Stimulated activated CD4-positive, alpha-beta T cell treated with anti-CD3 and anti-CD28 coated beads, Interleukin-1b, Interleukin-23, amount 100 ng/mL, for 48 hours (primary cell): Measurements from ENCODE around the gene RYR3.
"Not testable (repeated sequence)": the region's sequence is repeated elsewhere in the genome, so short reads cannot be mapped to it uniquely, and the experiment has no call there.

ENCODE experiments used
- DNase-seq: peaks from one replicate; pipeline ENCODE4 v3.0.0-alpha.2; 2020

Gene RYR3

DNA sequence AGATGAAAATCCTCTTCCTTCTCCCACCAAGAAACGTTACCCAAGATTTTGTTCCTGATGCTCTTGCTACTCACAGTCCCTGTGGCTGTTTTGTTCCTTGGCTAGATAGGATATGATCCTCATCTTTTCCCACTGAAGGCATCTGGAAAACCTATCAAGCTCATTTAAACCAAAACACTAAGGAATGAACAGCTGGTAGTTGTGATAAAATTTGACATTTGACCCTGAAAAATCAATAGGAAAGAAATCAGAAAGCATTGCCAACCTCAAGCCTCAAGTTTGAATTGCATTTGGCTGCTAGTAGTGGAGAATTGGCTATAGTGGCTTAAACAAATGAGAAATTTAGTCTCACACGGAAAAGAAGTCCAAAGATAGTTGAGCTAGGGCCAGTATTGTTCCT is 486.9 kb downstream of the RYR3 start:
- no peak for DNase-seq

DNA sequence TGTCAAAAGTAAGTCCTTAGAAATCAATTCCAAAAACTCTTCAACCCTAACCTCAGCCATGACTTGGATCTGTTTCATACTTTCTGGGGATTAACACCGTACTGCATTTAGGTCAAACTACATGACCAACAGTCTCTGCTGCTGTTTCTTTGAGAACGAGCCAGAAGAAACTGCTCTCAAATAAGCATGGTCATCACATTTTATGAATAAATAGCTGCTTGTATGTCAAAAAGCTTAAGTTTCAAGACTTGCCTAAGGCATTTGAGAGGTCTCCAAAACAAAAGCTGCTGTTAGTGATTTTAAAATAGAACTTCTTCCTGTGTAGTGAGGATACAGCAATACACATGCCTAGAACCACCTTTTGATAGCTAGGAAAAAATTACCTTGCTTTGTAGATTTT is 491.2 kb downstream of the RYR3 start:
- no peak for DNase-seq

DNA sequence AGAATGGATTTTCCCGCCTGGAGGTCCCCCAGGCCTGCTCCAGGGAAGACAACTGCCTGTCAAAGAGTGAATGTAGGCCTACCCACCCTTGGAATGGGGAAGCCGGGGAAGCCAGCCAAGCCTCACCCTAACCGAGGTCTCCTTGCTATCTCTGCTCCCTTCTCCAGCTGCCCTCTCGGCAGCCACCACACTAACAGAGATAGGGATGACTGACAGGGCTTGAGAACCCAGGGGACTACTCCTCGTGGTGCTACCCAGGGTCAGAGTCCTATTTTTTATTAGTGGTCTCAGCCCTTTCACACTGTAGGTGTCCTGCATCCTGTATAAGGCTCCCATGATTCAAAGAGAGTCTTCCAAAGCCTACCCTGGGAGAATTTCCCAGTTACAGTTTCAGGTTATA is 496.9 kb downstream of the RYR3 start:
- DNase-seq = no peak

DNA sequence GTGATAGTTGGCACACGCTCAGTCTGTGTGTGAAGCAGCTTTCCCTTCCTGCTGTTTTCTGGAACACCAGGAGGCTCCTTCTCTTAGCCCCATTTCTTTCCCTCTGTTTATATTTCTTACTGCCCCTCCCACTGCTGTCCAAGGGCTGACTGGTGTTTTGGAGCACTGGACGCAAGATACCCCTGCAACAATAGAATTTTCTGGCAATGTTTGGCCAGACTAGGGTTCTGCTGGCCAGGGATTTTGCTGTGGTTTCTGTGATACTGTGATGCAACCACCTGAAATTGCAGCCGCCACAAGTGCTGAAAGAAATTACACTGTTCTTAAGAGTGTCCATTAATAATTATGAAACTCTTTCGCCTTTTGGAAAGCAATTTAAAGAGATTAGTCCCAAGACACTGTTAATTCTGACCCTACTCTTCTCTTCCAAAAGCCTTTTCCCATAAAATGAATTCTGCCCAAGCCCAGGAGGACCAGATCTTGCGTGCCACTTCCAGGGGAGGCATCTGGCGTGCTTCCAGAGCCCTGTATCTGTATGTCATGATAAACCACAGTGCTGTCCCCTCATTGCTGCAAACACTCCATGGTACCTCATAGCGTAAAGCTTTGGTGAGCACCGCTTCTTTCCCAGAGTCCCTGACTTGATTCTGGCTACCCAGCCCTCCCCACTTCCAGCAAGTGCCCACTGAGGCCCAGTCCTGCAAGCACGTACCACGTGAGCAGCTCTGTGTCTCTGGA is 498.1 kb downstream of the RYR3 start:
- no peak for DNase-seq

DNA sequence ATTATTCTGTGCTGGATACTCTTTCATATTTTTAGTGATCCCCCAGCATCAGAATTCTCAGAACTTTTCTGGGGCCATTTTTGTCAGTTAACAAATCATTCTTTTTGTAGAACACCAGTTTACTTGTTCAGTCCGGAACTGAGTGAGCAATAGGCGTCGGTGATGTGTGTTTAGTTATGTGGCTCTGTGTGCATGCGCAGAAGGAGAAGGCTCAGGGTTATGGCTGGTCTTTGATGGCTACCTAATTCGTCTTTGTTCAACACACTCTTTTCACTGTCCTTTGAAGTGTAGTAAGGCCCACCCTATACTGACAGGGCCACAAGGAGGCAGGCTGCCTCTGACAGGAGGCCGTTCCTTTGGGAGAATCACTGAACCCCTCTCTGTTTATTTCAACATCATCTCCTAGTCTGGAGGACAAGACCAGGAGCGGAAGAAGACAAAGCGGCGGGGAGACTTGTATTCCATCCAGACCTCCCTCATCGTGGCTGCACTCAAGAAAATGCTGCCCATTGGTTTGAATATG is 499.4 kb downstream of the RYR3 start:
- DNase-seq = no peak

DNA sequence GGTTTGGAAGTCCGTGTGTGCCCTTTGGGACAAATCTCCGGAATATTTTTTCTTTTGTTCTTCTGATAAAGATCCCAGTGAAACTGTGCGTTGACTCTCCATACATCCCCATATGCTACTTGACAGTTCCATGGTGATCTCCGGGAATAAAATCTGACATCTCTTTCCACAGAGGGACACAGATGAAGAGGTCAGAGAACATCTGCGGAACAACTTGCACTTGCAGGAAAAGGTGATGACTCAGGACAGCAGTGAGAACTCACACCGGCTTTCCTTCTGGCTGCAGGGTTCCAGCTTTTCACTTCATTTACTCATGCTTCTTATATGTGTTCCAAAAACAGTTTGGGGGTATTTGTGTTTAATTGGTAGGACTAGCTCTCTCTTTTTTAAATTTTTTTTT is 500.0 kb downstream of the RYR3 start:
- no peak for DNase-seq

DNA sequence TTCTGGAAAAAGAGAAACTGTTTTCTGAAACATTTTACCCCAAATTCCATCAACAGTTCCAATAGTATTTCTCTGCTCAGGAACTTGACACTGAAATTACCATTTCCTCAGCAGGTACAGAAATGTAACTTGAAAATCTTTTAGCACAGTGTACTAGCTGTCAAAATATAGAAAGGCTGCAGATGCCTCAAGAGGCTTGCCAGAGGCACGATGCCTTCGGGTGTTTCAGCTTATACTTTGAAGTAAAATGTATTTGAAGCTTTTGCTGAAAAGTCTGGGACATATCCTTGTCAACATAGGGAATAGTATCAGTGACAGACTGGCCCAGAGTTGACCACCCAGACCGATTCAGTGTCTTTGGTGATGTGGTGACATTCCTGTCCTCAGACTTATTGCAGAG is 503.1 kb downstream of the RYR3 start:
- DNase-seq = no peak

DNA sequence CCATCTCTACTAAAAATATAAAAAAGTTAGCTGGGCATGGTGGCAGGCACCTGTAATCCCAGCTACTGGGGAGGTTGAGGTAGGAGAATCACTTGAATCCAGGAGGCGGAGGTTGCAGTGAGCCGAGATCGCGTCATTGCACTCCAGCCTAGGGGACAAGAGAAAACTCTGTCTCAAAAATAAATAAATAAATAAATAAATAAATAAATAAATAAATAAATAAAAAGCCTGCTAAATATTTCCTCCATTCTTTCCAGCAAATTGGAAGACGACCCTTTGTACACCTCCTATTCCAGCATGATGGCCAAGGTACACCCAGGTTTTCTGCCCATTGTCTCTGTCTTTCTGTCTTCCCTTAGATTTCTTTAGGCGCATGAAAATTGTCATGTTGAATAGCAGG is 508.7 kb downstream of the RYR3 start:
- DNase-seq = not testable (repeated sequence)

DNA sequence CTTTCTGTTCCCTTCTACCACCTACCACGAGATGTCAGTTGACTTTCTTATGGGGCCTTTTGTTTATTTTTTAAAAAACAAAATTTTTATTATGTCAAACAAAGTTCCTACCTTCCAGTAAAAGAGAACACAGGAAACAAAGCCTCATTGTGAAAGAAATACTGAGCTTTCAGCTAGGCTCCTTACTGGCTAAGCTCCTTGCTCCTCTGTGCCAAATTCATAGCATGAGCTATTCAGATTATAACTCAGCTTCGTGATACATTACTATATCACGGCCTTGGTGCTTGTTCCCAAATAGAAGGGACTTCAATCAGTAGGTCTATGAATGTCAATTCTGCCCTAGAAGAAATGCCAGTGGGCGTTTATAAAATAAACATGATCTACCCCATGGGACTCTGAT is 511.7 kb downstream of the RYR3 start:
- DNase-seq = no peak

DNA sequence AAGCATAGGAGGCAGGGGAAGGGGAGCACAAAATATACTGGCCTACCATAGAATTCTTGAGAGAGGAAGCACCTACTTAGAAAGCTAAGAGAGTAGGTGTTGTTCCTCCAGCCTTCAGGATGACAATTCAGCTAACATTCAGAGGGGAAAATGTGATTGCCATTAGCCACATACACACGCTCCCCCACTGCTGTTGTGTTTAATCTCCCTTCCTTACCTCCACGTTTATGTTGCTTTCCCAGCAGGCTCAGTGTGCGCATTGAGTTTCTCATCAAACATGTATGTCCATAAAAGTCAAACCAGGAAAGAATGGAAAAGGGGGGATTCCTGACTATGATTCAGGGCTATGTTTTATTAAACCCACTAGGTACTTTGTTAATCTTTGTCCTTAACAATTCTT is 512.4 kb downstream of the RYR3 start:
- DNase-seq = no peak

DNA sequence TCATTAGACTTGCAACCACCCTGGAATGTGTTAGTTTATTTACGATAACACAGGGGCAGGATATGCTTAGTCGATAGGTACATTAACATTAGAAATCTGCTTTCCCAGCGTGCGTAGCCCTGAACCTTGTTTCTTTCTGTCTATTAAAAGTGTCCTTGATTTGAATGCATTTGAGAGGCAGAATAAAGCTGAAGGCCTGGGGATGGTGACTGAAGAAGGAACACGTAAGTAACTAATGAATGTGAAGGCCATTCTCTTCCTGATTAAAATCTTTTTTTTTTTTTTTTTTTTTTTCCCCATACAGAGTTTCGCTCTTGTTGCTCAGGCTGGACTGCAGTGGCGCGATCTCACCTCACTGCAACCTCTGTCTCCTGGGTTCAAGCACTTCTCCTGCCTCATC is 514.7 kb downstream of the RYR3 start:
- no peak for DNase-seq

DNA sequence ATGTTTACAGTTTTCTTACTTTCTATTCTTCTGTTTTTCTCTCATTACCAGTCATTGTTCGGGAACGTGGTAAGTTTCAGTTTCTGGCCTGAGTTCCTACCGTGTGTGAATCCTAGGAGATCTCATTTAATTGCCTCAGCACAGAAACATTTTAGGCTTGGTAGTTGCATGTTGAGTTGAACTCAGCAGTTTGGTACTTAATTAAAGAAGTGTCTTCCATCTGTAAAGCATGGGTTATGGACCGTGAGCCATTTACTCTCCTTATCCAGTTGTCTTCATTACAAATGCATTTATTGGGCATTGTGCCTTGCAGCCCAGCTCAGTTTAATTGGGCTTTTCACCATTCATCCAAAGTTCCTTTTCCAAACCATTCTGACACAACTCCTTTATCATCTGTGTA is 515.4 kb downstream of the RYR3 start:
- no peak for DNase-seq

DNA sequence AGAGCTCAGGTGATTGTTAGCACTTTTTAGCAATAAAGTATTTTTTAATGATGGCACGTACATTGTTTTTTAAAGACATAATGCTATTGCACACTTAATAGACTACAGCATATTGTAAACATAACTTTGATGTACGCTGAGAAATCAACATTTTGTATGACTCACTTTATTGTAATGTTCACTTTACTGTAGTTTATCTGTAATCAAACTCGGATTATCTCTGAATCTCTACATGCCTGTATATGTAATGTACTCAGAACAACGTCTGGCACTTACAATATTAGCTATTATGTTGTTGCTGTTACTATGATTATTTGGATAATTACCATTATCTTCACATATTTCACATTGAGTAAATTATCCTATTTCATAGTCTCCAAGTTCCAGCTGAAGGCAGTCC is 519.6 kb downstream of the RYR3 start:
- DNase-seq = no peak

DNA sequence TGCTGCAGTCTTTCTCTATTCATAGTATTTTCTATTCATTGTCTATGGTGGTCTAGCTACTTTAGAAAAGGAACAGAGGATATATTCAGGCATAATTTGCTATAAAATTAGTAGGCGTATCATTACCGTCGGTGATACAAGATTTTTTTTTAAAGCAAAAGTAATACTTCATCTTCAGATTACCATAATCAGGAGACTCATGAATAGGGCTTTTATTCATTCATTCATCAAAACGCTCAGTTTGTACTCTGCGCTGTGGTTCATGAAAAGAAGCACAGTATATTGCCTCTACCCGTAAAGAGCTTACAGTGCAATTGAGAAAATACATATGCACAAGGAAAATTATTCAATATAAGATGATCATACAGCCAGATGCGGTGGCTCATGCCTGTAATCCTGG is 520.9 kb downstream of the RYR3 start:
- DNase-seq = no peak

DNA sequence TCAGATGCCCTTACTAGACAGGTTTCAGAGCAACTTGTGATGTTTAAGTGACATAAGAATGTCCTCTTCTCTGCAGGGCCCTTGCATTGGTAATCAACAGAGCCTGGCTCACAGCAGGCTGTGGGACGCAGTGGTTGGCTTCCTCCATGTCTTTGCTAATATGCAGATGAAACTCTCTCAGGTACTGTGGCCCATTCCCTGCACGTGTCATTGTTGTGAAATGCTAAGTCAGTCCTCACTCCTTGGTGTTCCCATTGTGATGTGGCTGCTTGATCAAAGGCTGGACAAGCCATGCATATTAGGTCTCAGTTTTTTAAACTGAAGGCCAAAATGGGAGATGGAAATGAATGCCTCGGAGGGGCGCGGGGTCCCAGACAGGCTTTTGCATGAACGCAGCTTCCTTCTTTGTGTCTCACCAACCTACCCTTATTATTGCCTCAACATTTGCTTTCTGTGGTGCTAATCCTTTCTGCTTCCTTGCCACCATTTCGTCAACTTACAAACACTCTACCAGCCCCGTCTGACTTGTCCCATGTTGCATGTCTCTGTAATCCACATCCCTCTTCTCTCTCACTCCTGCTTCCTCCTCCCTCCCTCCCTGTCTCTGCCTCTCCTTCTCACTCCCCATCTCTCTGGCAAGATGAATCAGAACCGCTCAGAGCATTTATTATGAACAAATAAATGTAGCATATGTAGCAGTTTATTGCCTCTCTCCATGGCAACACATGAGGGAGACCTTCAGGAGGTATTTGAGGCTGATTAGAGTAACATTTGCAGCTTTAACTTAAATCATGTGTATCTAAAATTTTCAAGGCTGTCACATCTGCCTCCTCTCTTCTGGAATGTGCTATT is 524.4 kb downstream of the RYR3 start:
- no peak for DNase-seq

DNA sequence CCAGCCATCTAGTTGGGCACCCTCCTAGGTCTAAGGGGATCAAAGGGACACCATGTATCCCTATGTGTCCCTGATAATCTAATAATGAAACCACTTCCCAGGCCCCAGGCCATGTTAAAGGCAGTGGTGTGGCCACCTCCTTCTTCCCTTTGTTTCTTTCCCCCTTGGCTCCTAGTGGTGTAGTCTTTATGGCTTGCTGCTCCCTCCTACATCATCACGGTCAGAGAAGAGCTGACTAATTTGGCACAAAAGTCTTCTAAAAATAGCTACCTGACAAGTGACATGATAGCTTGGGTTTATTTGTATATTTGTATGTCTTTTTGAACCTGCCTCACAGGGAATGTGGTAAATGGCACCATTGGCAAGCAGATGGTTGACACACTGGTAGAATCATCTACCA is 526.5 kb downstream of the RYR3 start:
- DNase-seq = no peak

DNA sequence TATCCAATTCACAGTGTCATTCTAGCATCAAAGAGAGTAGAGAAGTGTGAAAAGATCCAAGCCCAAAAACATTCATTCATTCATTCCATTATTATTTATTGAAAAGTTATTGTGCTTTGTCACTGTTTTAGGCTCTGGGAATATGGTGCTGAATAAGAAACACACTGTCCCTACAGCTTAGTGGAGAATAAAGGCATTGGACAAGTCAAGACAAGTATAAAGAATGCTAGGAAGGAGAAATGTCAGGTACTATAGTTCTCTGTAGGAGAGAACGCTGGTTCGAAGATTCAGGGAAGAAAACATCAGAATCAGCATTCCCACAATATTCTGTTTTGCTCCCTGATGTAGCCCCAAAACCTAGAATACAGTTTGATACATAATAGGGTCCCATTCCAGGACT is 528.8 kb downstream of the RYR3 start:
- no peak for DNase-seq

DNA sequence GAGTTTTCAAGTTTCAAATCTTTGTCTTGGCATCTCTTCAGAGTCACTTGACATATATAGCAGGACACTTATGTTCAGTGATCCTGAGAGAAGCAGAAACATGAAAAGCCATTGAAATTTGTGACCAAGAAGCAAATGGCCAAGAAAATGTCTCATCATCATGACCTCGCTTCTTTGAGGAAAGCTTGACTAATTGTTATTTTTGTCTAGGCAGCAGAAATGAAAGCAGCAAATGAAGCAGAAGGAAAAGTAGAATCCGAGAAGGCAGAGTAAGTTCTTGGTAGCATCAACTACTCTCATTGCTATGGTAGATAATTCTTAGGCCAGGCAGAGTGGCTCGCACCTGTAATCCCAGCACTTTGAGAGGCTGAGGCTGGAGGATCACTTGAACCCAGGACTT is 529.8 kb downstream of the RYR3 start:
- no peak for DNase-seq

DNA sequence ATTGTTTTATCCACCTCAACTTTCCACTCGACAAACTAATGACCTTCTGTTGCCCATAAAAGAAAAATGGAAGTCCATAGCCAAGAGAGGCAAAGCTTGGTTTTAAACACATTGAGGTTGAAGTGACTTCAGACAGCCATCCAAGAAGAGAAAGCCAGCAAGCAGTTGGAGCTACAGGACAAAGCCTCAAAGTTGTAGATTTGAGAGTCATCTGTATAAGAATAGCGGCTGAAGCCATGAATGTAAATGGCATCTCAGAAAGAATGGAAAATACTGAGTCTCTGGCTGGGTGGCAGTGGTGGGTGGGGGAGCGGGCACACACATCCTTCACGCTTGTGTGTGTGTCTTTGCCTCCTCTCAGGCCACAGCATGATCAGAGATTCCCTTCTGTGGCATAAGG is 533.4 kb downstream of the RYR3 start:
- no peak for DNase-seq

DNA sequence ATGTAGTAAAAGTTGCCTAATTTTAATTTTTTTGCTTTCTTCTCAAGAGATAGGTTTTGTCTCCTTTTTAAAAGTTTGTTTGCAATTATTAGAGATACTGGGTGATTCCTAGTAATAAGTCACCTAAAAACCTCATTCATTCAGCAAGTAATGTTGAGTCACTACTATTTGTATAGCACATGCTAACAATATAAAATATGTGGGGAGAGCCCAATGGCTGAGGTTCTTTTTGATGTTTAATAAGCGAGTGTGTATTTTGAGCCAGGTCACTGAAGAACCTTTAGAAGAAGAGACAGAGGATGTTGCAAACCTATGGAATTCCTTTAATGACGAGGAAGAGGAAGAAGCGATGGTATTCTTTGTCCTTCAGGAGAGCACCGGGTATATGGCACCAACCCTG is 533.8 kb downstream of the RYR3 start:
- no peak for DNase-seq

DNA sequence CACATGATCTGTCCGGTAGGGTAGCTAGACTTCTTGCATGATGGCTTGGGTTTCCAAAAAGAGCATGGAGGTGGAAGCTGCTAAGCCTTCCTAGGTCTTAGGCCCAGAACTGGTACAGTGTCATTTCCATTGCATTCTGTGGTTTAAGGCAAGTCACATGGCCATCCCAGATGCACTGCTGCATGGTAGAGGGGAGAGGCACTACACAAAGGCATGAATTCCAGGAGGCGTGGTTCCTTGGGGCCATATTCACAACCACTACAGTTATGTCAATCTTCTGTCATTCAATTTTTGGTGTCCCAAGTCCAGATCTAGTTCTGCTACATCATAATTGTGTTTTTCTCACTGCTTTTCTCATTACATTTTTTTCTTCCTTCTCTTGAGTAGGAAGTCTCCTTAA is 535.4 kb downstream of the RYR3 start:
- DNase-seq = no peak

DNA sequence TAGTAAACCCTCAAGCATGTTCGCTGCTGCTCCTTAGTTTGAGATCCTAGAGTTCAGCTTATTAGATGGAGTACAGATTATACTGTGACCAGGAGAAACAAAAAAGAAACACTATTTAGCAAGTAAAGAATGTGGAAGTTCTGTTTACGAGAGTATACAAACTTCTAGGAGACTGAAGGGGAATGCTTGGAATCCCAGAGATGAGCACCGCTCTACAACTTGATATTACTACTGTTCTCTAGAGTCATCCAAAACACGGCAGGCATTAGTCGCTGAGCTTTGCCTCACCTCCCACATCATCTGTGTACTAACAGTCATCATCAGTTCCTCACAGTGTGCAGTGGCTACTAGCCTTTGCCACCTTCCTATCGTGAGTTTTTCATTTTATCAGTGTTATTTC is 536.1 kb downstream of the RYR3 start:
- no peak for DNase-seq

DNA sequence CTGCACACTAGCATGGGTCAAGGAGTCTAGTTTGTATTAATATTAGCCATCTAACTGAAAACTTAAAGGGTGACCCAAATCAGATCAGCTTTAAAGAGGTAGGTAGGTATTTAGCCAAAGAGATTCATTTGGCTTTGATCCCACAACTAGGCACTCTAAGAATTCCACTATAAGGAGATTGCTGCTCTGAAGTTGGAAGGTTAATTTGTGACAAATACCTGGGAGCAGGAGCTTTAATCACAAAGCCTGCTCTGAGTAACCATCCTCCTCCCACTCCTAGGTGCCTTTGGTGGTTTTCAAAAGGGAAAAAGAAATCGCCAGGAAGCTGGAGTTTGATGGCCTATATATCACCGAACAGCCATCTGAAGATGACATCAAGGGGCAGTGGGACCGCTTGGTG is 537.2 kb downstream of the RYR3 start:
- DNase-seq = no peak

DNA sequence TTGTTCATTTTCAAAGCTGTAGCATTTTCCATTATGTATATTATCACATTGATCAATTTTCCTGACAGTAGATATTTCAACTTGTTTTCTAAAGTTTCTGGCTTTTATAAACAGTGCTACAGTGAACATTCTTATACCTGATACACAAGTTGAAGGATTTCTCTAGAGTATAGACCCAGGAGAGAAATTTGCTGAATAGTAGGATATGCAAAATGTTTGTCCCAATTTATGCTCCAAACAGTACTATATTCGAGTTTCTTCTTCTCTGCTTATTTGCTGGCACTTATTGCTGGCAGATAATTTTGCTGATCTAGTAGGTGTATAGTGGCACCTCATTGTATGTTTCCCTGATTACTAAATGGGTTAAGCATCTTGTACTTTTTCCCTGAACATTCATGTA is 540.3 kb downstream of the RYR3 start:
- no peak for DNase-seq

DNA sequence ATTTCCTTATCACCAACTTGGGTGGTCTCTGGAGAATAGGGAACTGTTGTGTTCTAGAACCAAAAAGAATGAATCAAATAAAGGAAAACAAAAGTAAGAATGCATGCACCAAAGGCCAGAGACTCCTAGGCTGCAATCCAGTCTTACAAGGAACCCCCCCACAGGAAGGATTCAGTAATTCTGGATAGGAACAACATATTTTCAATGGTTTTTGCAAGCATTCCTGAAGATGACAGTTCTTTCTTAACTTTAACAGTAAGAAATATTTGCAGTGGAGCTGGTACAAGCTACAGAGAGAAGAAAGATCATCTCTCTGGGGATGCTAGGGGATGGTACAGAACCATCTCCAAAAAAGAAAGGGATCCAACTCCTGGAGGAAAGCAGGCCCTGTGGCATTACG is 541.3 kb downstream of the RYR3 start:
- no peak for DNase-seq
